HCT116 (cell line): ENCODE measurements around the gene KIF12. TPM values are rescaled to one million over a fixed set of nuclear protein-coding genes. Genes with fewer than 3 reads are reported as not detected.

Experiments
- ATAC-seq: fragments of 200-7000 bp; cut with Tn5 transposase; 2 replicates; pipeline ENCODE4 v1.9.1; 2020; ENCODE audit warnings: mild to moderate bottlenecking, moderate library complexity
- BruUV-seq: library from RNA; stranded (reverse); fragments of 400-500 nt; replicated peaks from 2 replicates; lab custom pipeline; 2021; lab: Mats Ljungman, UMichigan
- CTCF ChIA-PET: fragments of 300-600 bp; sonication (Branson Sonifier 250); formaldehyde crosslinking; loops from one replicate; lab custom pipeline; 2021; ENCODE audit warnings: antibody characterized with exemption; lab: Charles Lee
- POLR2A ChIA-PET: fragments of 300-600, 350-600 bp; sonication (Branson Sonifier 250); formaldehyde crosslinking; loops from one replicate; lab custom pipeline; 2021; ENCODE audit warnings: antibody characterized with exemption; lab: Charles Lee
- RAD21 ChIA-PET, 2 experiments: fragments of 300-600 bp; sonication (Branson Sonifier 250); formaldehyde crosslinking; loops; one replicate each; lab custom pipeline; 2023; ENCODE audit warnings: low total read pairs in 2 of 2; ENCODE audit not compliant: uncharacterized antibody in 2 of 2, unreplicated experiment in 2 of 2, low non-redundant PET in 1 of 2; lab: Charles Lee
- DNase-seq: peaks from one replicate; pipeline ENCODE4 v3.0.0-alpha.2; 2010; ENCODE audit warnings: low read depth, low spot score
- H2AFZ ChIP-seq: fragments of 200-600 bp; shearing (Covaris generic), sonication (generic); 2 replicates; pipeline ENCODE4 v1.6.1; 2017; ENCODE audit warnings: low read depth, mixed run types, mixed read lengths, antibody characterized with exemption, low read length; ENCODE audit not compliant: poor library complexity, severe bottlenecking
- H3K27ac ChIP-seq: 2 replicates; pipeline ENCODE4 v1.5.1; 2012; ENCODE audit warnings: low read depth, low read length
- H3K27me3 ChIP-seq: fragments of 200-600 bp; sonication (generic); 2 replicates; pipeline ENCODE4 v1.6.1; 2016; ENCODE audit warnings: mixed run types, low read length, mixed read lengths; ENCODE audit not compliant: insufficient read depth
- H3K36me3 ChIP-seq, 2 experiments: fragments of 200-500 bp in 1 of 2; fragments of 200-600 bp in 1 of 2; sonication (Bioruptor generic) in 1 of 2; sonication (generic) in 1 of 2; 2 replicates each; pipeline versions ENCODE4 v1.5.1 to v1.6.1; 2014 to 2016; ENCODE audit warnings: low read length in 2 of 2, inconsistent platforms in 1 of 2, mixed read lengths in 1 of 2, mixed run types in 1 of 2; ENCODE audit not compliant: insufficient read depth in 2 of 2, control insufficient read depth in 1 of 2
- H3K4me1 ChIP-seq, 2 experiments: fragments of 200-600 bp in 1 of 2; sonication (generic) in 1 of 2; 2 replicates each; pipeline versions ENCODE4 v1.5.1 to v1.6.1; 2012 to 2017; ENCODE audit warnings: low read length in 2 of 2, inconsistent platforms in 1 of 2, mild to moderate bottlenecking in 1 of 2, mixed read lengths in 1 of 2, mixed run types in 1 of 2, moderate library complexity in 1 of 2; ENCODE audit not compliant: insufficient read depth in 2 of 2, control insufficient read depth in 1 of 2
- H3K4me2 ChIP-seq: fragments of 200-600 bp; sonication (generic); 2 replicates; pipeline ENCODE4 v1.6.1; 2017; ENCODE audit warnings: mixed run types, low read length, mixed read lengths
- H3K4me3 ChIP-seq, 2 experiments: fragments of 200-600 bp in 1 of 2; sonication (generic) in 1 of 2; replicated peaks in 1 of 2; 2 replicates each; pipeline ENCODE4 v1.5.1; 2011 to 2016; ENCODE audit warnings: low read length in 2 of 2, control low read depth in 1 of 2, low read depth in 1 of 2, mild to moderate bottlenecking in 1 of 2, mixed read lengths in 1 of 2, mixed run types in 1 of 2
- H3K79me2 ChIP-seq: fragments of 200-600 bp; sonication (generic); 2 replicates; pipeline ENCODE4 v1.6.1; 2017; ENCODE audit warnings: mild to moderate bottlenecking, mixed run types, low read length, moderate library complexity, mixed read lengths; ENCODE audit not compliant: insufficient read depth
- H3K9ac ChIP-seq: fragments of 200-600 bp; sonication (generic); 2 replicates; pipeline ENCODE4 v1.6.1; 2016; ENCODE audit warnings: low read length, mixed read lengths
- H3K9me2 ChIP-seq: fragments of 200-600 bp; sonication (generic), shearing (Covaris generic); 2 replicates; pipeline ENCODE4 v1.6.1; 2017; ENCODE audit warnings: mixed run types, mild to moderate bottlenecking, moderate library complexity; ENCODE audit not compliant: insufficient read depth
- H3K9me3 ChIP-seq, 2 experiments: fragments of 200-500 bp in 1 of 2; fragments of 200-600 bp in 1 of 2; sonication (Bioruptor generic) in 1 of 2; sonication (generic) in 1 of 2; 2 replicates each; pipeline ENCODE4 v1.6.1; 2014 to 2017; ENCODE audit warnings: low read length in 2 of 2, mixed read lengths in 2 of 2, inconsistent platforms in 1 of 2, low read depth in 1 of 2, mild to moderate bottlenecking in 1 of 2, mixed run types in 1 of 2, moderate library complexity in 1 of 2; ENCODE audit not compliant: control insufficient read depth in 1 of 2, insufficient read depth in 1 of 2
- H4K20me1 ChIP-seq: fragments of 200-600 bp; sonication (generic), shearing (Covaris generic); 2 replicates; pipeline ENCODE4 v1.6.1; 2017; ENCODE audit warnings: mixed run types, mild to moderate bottlenecking, moderate library complexity; ENCODE audit not compliant: insufficient read depth
- CEBPB ChIP-seq: IDR thresholded peaks from 2 replicates; pipeline ENCODE4 v1.6.1; 2012; ENCODE audit warnings: low read depth
- EGR1 ChIP-seq: IDR thresholded peaks from 2 replicates; pipeline ENCODE4 v1.6.1; 2012; ENCODE audit warnings: low read depth
- ELF1 ChIP-seq: IDR thresholded peaks from 2 replicates; pipeline ENCODE4 v1.6.1; 2012; ENCODE audit warnings: low read depth, borderline replicate concordance
- EZH2 ChIP-seq: fragments of 200-600 bp; sonication (generic); IDR thresholded peaks from 2 replicates; pipeline ENCODE4 v1.6.1; 2017; ENCODE audit warnings: antibody characterized with exemption, mixed run types
- EZH2phosphoT487 ChIP-seq: fragments of 200-600 bp; IDR thresholded peaks from 2 replicates; pipeline ENCODE4 v1.6.1; 2018; ENCODE audit warnings: antibody characterized with exemption, borderline replicate concordance
- JUND ChIP-seq: IDR thresholded peaks from 2 replicates; pipeline ENCODE4 v1.6.1; 2012
- MAX ChIP-seq: IDR thresholded peaks from 2 replicates; pipeline ENCODE4 v1.6.1; 2012
- POLR2A ChIP-seq: IDR thresholded peaks from 2 replicates; pipeline ENCODE4 v1.7.0; 2011; ENCODE audit warnings: borderline replicate concordance; ENCODE audit not compliant: insufficient read depth, insufficient read length; ENCODE audit errors: extremely low read depth
- REST ChIP-seq: IDR thresholded peaks from 2 replicates; pipeline ENCODE4 v1.6.1; 2012; ENCODE audit warnings: low read depth
- SIN3A ChIP-seq: IDR thresholded peaks from 2 replicates; pipeline ENCODE4 v1.6.1; 2012; ENCODE audit warnings: low read depth
- SP1 ChIP-seq: IDR thresholded peaks from 2 replicates; pipeline ENCODE4 v1.6.1; 2012; ENCODE audit warnings: low read depth
- SRF ChIP-seq: IDR thresholded peaks from 2 replicates; pipeline ENCODE4 v1.6.1; 2012; ENCODE audit warnings: low read depth
- TCF7L2 ChIP-seq: IDR thresholded peaks from 2 replicates; pipeline ENCODE4 v1.7.0; 2011; ENCODE audit warnings: borderline replicate concordance, inconsistent platforms; ENCODE audit not compliant: insufficient read depth, insufficient read length; ENCODE audit errors: extremely low read depth
- YY1 ChIP-seq: IDR thresholded peaks from 2 replicates; pipeline ENCODE4 v1.6.1; 2011; ENCODE audit warnings: low read length, low read depth, moderate library complexity, mild to moderate bottlenecking; ENCODE audit not compliant: insufficient replicate concordance; ENCODE audit errors: extremely low read depth
- ZFX ChIP-seq: fragments of 450-650 bp; IDR thresholded peaks from 2 replicates; pipeline ENCODE4 v1.6.1; 2017
- ZNF274 ChIP-seq: fragments of 200-500 bp; sonication (Bioruptor generic); IDR thresholded peaks from 2 replicates; pipeline ENCODE4 v1.6.1; 2014; ENCODE audit warnings: mild to moderate bottlenecking, low read depth, low read length, inconsistent platforms
- intact Hi-C: fragments of 100-400 bp; cut with micrococcal nuclease; formaldehyde crosslinking; loops from 2 replicates; pipeline ENCODE4 v1.10.0; 2022
- total RNA-seq: library from RNA; stranded (reverse); gene quantifications from one replicate; pipeline ENCODE4 v1.2.1, GENCODE V29; 2021; ENCODE audit not compliant: unreplicated experiment

KIF12 gene
- total RNA-seq, 1 experiment from 2014 or later: 6.4 TPM

- Histone ChIP-seq H2AFZ (no peak overlapping the region), H3K4me2 (no peak overlapping the region), H3K36me3 (no peaks in the 10 kb centered on the region), H3K27me3 (peaks cover 20% of the 10 kb centered on the region; the same call in 1 of the 2 replicates), H3K9me3 (no peaks in the 10 kb centered on the region), H3K4me1 (no peaks in the 10 kb centered on the region), H3K4me3 (no peak overlapping the region), H3K9me2 (no peaks in the 10 kb centered on the region), H3K79me2 (no peaks in the 10 kb centered on the region), H3K9ac (no peak overlapping the region), H4K20me1 (no peaks in the 10 kb centered on the region), H3K27ac (no peak overlapping the region)
- CTCF ChIA-PET: no interaction called here
- no peak for TF ChIP-seq CEBPB
- TF ChIP-seq ZNF274: no peak
- no peak for TF ChIP-seq ELF1
- no peak for TF ChIP-seq JUND
- no peak for TF ChIP-seq SIN3A
- TF ChIP-seq SP1: no peak
- TF ChIP-seq POLR2A: no peak
- TF ChIP-seq REST: no peak
- no peak for TF ChIP-seq EZH2
- TF ChIP-seq TCF7L2: no peak
- TF ChIP-seq EZH2phosphoT487: no peak
- no peak for TF ChIP-seq EGR1
- no peak for TF ChIP-seq YY1
- TF ChIP-seq MAX: no peak
- TF ChIP-seq ZFX: no peak
- no peak for TF ChIP-seq SRF
- BruUV-seq: no TSS peak
- DNase-seq (no peak), ATAC-seq (no peak)
- POLR2A ChIA-PET: no interaction called here
- RAD21 ChIA-PET: no interaction called here
- intact Hi-C loops: no loop called here
These were observed 18.5 kb upstream of the KIF12 start for GRCh38 chr9:114117614-114117995.
